Neural progenitor cell (in vitro differentiated cells): Measurements from ENCODE around the gene HNRNPM. TPM values are rescaled to one million over a fixed set of nuclear protein-coding genes. Genes with fewer than 3 reads are reported as not detected.

Experiments
- DNase-seq: peaks from one replicate; pipeline ENCODE4 v3.0.0-alpha.2; 2016; ENCODE audit warnings: low spot score
- H2AFZ ChIP-seq: fragments of 200-600 bp; sonication (generic); replicated peaks from 2 replicates; pipeline ENCODE4 v1.6.1; 2016; ENCODE audit warnings: antibody characterized with exemption
- H3F3A ChIP-seq: fragments of 200-600 bp; sonication (generic); 2 replicates; pipeline ENCODE4 v1.6.1; 2016; ENCODE audit warnings: antibody characterized with exemption, low read depth
- H3K27ac ChIP-seq: fragments of 200-600 bp; sonication (generic); 2 replicates; pipeline ENCODE4 v1.5.1; 2016; ENCODE audit warnings: mild to moderate bottlenecking
- H3K27me3 ChIP-seq: fragments of 200-600 bp; sonication (generic); 2 replicates; pipeline ENCODE4 v1.6.1; 2016; ENCODE audit warnings: mild to moderate bottlenecking, moderate library complexity
- H3K36me3 ChIP-seq: fragments of 200-600 bp; sonication (generic); 2 replicates; pipeline ENCODE4 v1.5.1; 2016
- H3K4me1 ChIP-seq: fragments of 200-600 bp; sonication (generic); 2 replicates; pipeline ENCODE4 v1.6.1; 2016; ENCODE audit warnings: mixed run types
- H3K4me2 ChIP-seq: fragments of 200-600 bp; sonication (generic); 2 replicates; pipeline ENCODE4 v1.6.1; 2016
- H3K4me3 ChIP-seq: fragments of 200-600 bp; sonication (generic); 2 replicates; pipeline ENCODE4 v1.5.1; 2016
- H3K79me2 ChIP-seq: fragments of 200-600 bp; sonication (generic); 2 replicates; pipeline ENCODE4 v1.6.1; 2016; ENCODE audit warnings: low read depth
- H3K9ac ChIP-seq: fragments of 200-600 bp; sonication (generic); 2 replicates; pipeline ENCODE4 v1.6.1; 2016
- H3K9me3 ChIP-seq: fragments of 200-600 bp; sonication (generic); 2 replicates; pipeline ENCODE4 v1.5.1; 2016; ENCODE audit warnings: low read depth
- H4K20me1 ChIP-seq: fragments of 200-600 bp; sonication (generic); 2 replicates; pipeline ENCODE4 v1.6.1; 2016; ENCODE audit warnings: low read depth
- H3K27ac Mint-ChIP-seq: 3 replicates; pipeline ENCODE4 v1.8.0; 2021; ENCODE audit warnings: mixed read lengths
- H3K27me3 Mint-ChIP-seq: 2 replicates; pipeline ENCODE4 v1.8.0; 2022; ENCODE audit warnings: low read depth, mild to moderate bottlenecking, inconsistent platforms, moderate library complexity, mixed read lengths; ENCODE audit not compliant: insufficient read depth
- H3K36me3 Mint-ChIP-seq: 3 replicates; pipeline ENCODE4 v1.8.0; 2021; ENCODE audit warnings: mixed read lengths
- H3K4me1 Mint-ChIP-seq: 3 replicates; pipeline ENCODE4 v1.8.0; 2021; ENCODE audit warnings: mixed read lengths
- H3K4me3 Mint-ChIP-seq: 3 replicates; pipeline ENCODE4 v1.8.0; 2021; ENCODE audit warnings: mild to moderate bottlenecking, moderate library complexity, mixed read lengths
- H3K9me3 Mint-ChIP-seq: 3 replicates; pipeline ENCODE4 v1.8.0; 2020; ENCODE audit warnings: mixed read lengths
- CTCF ChIP-seq: fragments of 200-600 bp; sonication (generic); IDR thresholded peaks from 2 replicates; pipeline ENCODE4 v1.5.1; 2017; ENCODE audit warnings: antibody characterized with exemption, mild to moderate bottlenecking
- EZH2 ChIP-seq: fragments of 200-600 bp; sonication (generic); IDR thresholded peaks from 2 replicates; pipeline ENCODE4 v1.6.1; 2017; ENCODE audit warnings: antibody characterized with exemption, mild to moderate bottlenecking, moderate library complexity
- EZH2phosphoT487 ChIP-seq: fragments of 200-600 bp; sonication (generic); IDR thresholded peaks from 2 replicates; pipeline ENCODE4 v1.6.1; 2017; ENCODE audit warnings: antibody characterized with exemption
- total RNA-seq: library from RNA; depleted of rRNA; stranded (reverse); fragments of >200 nt; gene quantifications from 2 replicates; pipeline ENCODE4 v1.2.3, GENCODE V29; 2015; ENCODE audit warnings: low replicate concordance

The HNRNPM gene
- total RNA-seq, 1 donor from 2014 or later = 118 TPM

DNA sequence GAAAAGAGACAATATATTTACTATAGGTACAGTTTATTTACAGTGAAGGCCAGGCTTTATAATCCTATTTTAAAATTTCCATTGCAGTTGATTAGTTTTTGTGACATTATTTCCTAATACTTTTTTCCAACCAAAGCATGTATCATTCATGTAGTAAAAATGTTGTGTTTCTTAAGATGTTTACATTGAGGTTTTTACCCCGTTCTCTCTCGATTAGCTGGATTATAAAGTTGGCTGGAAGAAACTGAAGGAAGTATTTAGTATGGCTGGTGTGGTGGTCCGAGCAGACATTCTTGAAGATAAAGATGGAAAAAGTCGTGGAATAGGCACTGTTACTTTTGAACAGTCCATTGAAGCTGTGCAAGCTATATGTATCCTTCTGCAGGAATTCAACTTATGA, 21.2 kb downstream of the HNRNPM start:
- Histone ChIP-seq H4K20me1 (peaks cover 97% of the 10 kb centered on the region), H3K4me3 (no peak overlapping the region), H3K36me3 (peaks cover 22% of the 10 kb centered on the region), H3K27ac (no peak overlapping the region), H3K79me2 (peaks cover 98% of the 10 kb centered on the region), H3K4me2 (no peak overlapping the region), H3K4me1 (no peaks in the 10 kb centered on the region), H3K9me3 (no peaks in the 10 kb centered on the region), H3F3A (peaks cover 13% of the 10 kb centered on the region), H3K9ac (no peak overlapping the region), H3K27me3 (no peaks in the 10 kb centered on the region), H2AFZ (no peak overlapping the region)
- H3K36me3 Mint-ChIP-seq = peaks cover 62% of the 10 kb centered on the region
- H3K27ac Mint-ChIP-seq = no peak overlapping the region
- H3K27me3 Mint-ChIP-seq = peaks cover 4% of the 10 kb centered on the region
- no peaks in the 10 kb centered on the region for H3K9me3 Mint-ChIP-seq
- TF ChIP-seq CTCF = no peak
- TF ChIP-seq EZH2phosphoT487 = no peak
- no peak for TF ChIP-seq EZH2
- no peak overlapping the region for H3K4me3 Mint-ChIP-seq
- no peak for DNase-seq
- peaks cover 41% of the 10 kb centered on the region for H3K4me1 Mint-ChIP-seq

DNA sequence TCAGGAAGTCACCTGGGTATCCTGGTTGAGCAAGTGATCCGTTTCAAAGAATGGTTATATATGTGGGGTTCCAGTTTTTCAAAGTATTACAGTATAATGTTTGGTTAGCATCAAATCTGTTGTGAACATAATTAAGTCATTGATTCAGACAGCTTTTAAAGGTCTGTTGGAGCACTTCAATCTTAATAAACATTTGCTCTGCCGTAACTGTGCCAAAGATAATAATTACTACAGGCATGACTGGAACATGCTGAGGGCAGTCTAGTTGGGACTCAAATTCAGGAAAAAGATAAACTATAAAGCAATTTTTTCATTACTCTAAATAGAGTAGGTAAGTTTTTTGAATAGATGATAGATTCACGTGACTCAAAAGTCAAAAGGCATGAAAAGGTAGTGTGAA, 23.3 kb downstream of the HNRNPM start:
- peaks cover 64% of the 10 kb centered on the region for H3K36me3 Mint-ChIP-seq
- no peak for DNase-seq

GRCh38 chr19:8468761-8469373, 24.1 kb downstream of the HNRNPM start:
- Mint-ChIP-seq H3K4me3 (peak overlapping the region; percentile 71), H3K27ac (peak overlapping the region; percentile 40), H3K27me3 (peaks cover 4% of the 10 kb centered on the region), H3K9me3 (no peaks in the 10 kb centered on the region), H3K36me3 (peaks cover 65% of the 10 kb centered on the region), H3K4me1 (peaks cover 43% of the 10 kb centered on the region)
- no peak for DNase-seq
- Histone ChIP-seq H3K9ac (no peak overlapping the region), H2AFZ (no peak overlapping the region), H3K27ac (no peak overlapping the region), H3F3A (peaks cover 20% of the 10 kb centered on the region), H3K27me3 (no peaks in the 10 kb centered on the region), H3K9me3 (no peaks in the 10 kb centered on the region), H4K20me1 (peaks cover 95% of the 10 kb centered on the region), H3K4me3 (no peak overlapping the region), H3K36me3 (peaks cover 27% of the 10 kb centered on the region), H3K4me1 (no peaks in the 10 kb centered on the region), H3K4me2 (no peak overlapping the region), H3K79me2 (peaks cover 98% of the 10 kb centered on the region)
- TF ChIP-seq EZH2 (no peak), EZH2phosphoT487 (no peak), CTCF (no peak)

More for the DNA sequence above, 23.3 kb downstream of the HNRNPM start:
- H3K27me3 Mint-ChIP-seq = peaks cover 4% of the 10 kb centered on the region
- H3K4me2 ChIP-seq = no peak overlapping the region
- TF ChIP-seq EZH2phosphoT487 (no peak), EZH2 (no peak), CTCF (no peak)
- no peak overlapping the region for H3K4me3 ChIP-seq
- H3K27ac ChIP-seq = no peak overlapping the region
- H3K9me3 ChIP-seq = no peaks in the 10 kb centered on the region
- H3F3A ChIP-seq = peaks cover 16% of the 10 kb centered on the region
- H4K20me1 ChIP-seq = peaks cover 97% of the 10 kb centered on the region
- H3K27ac Mint-ChIP-seq = no peak overlapping the region
- H3K79me2 ChIP-seq = peaks cover 98% of the 10 kb centered on the region
- H2AFZ ChIP-seq = no peak overlapping the region
- H3K4me3 Mint-ChIP-seq = no peak overlapping the region
- H3K4me1 ChIP-seq = no peaks in the 10 kb centered on the region
- no peak overlapping the region for H3K9ac ChIP-seq
- no peaks in the 10 kb centered on the region for H3K9me3 Mint-ChIP-seq
- H3K27me3 ChIP-seq = no peaks in the 10 kb centered on the region
- peaks cover 22% of the 10 kb centered on the region for H3K36me3 ChIP-seq
- H3K4me1 Mint-ChIP-seq = peaks cover 43% of the 10 kb centered on the region
